Measurements from ENCODE around the gene TTC21A.

GRCh38 chr3:39079530-39079929 lies 27.9 kb upstream of the TTC21A start:
- TF ChIP-seq CTCF (IDR thresholded peaks at IDR 0.05; ENCODE audit: insufficient read depth, low read length, poor library complexity, severe bottlenecking) (peak; percentile 14), EZH2phosphoT487 (conservative IDR thresholded peaks at IDR 0.05; ENCODE audit: low read length) (no peak)
